ENCODE measurements around the gene DNAH8. TPM values are rescaled to one million over a fixed set of nuclear protein-coding genes. Genes with fewer than 3 reads are reported as not detected.

DNAH8 gene
- total RNA-seq, 4 donors from 2014 or later: not detected

DNA sequence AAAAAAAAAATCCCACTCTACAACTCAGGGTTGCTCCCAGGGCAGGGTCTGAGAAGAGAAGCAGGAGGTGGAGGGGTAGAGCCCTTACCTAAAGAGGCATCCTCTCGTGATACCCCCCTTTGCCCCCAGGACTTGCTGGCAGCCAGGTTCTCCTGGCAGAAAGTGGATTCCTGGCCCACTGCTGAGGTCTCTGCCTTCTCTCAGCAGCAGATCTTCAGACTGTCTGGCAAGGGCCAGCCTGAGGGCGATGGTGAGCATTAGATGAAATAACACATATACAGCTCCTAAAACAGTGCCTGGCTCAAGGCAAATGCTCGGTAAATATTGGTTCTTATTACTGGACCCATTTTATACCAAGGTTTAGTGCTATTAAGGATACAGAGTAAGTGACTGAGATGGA, 328.7 kb downstream of the DNAH8 start:
- ATAC-seq (ENCODE audit: low FRiP score) (no peak), DNase-seq (ENCODE audit: low spot score) (no peak)
- TF ChIP-seq, protein P1, sequence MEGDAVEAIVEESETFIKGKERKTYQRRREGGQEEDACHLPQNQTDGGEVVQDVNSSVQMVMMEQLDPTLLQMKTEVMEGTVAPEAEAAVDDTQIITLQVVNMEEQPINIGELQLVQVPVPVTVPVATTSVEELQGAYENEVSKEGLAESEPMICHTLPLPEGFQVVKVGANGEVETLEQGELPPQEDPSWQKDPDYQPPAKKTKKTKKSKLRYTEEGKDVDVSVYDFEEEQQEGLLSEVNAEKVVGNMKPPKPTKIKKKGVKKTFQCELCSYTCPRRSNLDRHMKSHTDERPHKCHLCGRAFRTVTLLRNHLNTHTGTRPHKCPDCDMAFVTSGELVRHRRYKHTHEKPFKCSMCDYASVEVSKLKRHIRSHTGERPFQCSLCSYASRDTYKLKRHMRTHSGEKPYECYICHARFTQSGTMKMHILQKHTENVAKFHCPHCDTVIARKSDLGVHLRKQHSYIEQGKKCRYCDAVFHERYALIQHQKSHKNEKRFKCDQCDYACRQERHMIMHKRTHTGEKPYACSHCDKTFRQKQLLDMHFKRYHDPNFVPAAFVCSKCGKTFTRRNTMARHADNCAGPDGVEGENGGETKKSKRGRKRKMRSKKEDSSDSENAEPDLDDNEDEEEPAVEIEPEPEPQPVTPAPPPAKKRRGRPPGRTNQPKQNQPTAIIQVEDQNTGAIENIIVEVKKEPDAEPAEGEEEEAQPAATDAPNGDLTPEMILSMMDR (IDR thresholded peaks at IDR 0.05): no peak

DNA sequence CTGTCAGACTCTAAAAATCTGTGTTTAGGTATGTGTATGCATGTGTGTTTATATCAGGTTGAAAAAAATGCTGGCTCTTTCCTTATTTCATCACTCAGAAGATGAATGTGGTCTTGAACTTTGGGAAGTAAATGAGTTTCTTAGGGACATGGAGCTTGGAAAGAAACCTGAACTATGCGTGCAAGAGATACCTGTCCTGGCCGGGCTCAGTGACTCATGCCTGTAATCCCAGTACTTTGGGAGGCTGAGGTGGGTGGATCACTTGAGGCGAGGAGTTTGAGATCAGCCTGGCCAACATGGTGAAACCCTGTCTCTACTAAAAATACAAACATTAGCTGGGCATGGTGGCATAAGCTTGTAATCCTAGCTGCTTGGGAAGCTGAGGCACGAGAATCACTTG, 329.1 kb downstream of the DNAH8 start:
- ATAC-seq (ENCODE audit: low FRiP score) (no peak), DNase-seq (ENCODE audit: low spot score) (no peak)
- TF ChIP-seq, protein P1 (IDR thresholded peaks at IDR 0.05): no peak

DNA sequence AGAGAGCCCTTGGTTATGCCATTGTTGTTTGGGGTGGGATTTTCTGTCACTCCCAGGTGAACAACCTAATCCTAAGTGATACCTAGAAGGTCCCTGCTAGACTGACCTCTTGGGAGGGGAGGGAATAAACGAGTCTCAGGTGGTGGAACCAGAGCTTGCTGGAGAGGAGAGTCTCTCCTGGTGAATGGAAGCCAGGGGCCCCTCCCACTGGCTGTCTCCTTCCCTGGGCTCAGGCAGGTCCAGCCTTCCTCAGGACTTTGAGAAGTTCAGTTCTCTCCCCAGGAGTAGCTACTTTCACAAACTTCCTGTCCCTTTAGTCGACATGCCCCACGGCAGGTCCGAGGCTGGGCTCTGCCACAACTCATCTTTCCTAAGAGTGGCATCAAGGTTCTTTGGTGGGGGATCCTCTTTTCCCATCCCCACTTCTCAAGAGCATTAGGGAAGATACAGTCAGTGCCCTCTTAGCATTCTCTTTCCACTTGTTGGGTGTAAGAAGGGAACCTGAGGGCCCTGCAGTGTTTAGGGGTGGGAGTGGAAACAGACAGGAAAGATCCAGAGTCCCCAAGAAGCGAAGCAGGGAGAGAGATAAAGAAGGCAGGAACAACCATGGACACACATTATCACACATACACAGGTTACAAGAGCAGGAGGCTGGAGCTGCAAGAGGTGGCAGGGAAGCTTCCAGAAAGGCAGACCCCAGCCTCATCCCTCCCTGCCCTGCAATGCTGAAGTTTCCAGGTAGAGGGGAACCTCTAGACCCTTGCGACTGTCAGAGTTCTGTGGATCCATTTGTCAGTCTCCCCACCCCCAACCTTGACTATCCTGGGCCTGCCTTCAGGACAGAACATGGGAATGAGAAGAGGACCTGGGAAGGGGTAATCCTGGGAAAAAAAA, 332.6 kb downstream of the DNAH8 start:
- ATAC-seq (ENCODE audit: low FRiP score) (no peak), DNase-seq (ENCODE audit: low spot score) (no peak)
- TF ChIP-seq, protein P1 (IDR thresholded peaks at IDR 0.05): no peak

DNA sequence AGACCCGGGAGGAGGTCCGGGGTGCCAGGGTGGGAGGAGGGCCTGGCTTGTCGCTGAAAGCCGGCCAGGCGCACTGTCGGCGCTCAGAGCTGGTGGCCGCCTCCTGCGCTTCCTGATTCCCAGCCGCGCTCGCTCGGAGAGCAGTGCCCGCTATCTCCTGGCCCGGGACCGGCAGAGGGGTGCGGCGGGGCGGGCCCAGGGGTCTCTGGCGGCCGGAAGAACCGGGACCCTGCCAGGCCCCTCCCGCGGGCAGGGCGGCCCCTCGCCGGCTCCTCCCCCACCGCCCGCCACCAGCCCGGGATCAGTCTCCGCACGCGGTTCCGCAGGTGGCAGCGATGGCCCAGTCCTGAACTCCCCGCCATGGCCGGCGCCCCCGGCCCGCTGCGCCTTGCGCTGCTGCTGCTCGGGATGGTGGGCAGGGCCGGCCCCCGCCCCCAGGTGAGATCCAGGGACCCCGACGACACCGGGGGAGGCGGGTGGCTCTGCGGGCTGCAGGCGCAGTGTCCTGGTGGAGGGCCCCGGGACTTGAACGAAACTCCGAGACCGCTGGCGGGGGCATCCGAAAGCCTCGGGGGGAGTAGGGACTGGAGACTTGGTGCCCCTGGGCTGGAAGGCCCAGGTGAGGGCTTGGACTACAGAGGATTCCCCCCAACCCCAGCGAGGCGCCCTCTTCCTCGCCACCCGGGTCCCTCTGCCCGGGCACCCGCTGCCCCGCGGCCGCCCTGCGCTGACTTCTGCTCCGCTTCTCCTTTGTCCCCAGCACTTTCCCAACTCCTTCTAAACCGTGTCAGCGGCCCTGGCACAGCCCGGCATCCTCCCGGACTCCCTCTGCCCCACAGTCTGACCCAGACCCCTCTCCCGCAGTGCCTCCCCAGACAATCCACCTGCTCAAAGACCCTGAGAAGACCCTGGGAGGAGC, 333.6 kb downstream of the DNAH8 start, which contains the start of gene GLP1R:
TSS of gene GLP1R (plus strand) at position 301 of the 919 bp plus-strand sequence. CDS start at position 361, 60 bp downstream.
- ATAC-seq (ENCODE audit: low FRiP score): no peak
- TF ChIP-seq, protein P1 (IDR thresholded peaks at IDR 0.05): no peak
- DNase-seq (ENCODE audit: low spot score): no peak

DNA sequence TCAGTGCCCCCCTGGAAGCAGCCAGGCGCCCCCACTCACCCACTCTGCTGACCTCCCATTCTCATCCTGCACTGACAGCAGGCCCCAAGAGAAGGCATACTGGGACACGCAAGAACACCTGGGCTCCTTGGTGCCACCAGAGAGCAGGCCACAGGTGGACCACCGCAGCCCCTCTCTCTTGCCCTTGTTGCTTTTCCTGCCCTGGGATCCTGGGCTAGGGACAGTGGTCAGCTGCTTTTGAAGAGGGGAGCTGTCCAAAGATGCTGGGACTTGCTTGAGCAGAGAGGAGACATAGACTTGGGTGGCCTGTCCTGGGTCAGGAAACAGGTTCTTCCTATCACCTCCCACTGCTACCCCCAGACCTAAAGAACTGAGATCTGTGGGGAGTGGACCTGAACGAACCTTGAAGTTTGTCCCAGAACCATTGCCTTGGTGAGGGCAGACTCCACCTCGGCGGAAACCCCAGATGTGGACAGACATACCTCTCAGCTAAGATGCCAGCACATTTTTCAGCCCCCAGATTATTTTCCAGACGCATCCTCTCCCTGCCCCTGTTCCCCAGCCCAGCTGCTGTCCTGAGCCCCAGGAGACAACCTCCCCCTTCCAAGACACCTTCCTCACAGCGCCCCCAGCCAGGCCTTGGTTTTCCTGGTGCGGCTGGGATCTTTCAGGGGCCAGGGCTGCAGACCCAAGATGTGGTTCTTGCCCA, 334.6 kb downstream of the DNAH8 start:
- no peak for ATAC-seq (ENCODE audit: low FRiP score)
- TF ChIP-seq, protein P1 (IDR thresholded peaks at IDR 0.05): no peak

DNA sequence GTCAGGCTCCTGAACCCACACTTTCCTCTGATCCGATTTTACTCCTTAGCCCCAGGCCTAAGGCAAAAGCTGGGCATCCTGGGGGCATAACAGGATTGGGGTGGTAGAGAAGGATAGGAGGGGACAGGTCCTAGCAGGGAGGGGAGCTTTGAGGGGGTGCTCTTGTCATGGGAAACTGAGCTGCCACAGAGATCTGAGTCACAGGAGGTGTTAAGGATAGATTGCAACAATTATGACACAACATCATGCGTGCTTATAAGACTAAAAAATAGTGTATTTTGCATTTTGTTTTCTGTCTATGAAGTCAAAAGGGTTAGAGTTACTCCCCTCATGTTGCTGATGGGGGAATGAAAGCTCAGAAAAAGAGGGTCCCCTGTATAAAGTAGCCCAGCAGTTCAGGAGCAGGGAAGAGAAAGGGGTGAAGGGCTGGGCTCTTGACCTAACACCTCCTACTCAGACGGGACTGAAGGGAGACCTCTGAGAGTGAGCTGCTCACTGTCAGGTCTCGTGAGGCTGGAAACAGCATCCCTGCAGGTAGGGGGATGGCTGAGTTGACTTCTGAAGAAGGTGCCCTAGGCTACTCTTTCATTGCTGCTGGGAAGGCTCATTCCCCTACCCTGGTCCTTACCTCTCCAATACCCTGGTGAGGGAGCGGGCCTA, 335.5 kb downstream of the DNAH8 start:
- ATAC-seq (ENCODE audit: low FRiP score): no peak
- TF ChIP-seq, protein P1 (IDR thresholded peaks at IDR 0.05): no peak
- no peak for DNase-seq (ENCODE audit: low spot score)

More for the DNA sequence above, 334.6 kb downstream of the DNAH8 start:
- DNase-seq (ENCODE audit: low spot score): no peak

All from omental fat pad (tissue), 4 donors.